Measurements from ENCODE around the gene PCDHB5.
"Not testable (repeated sequence)": the region's sequence is repeated elsewhere in the genome, so short reads cannot be mapped to it uniquely, and the experiment has no call there.

The PCDHB5 gene

DNA sequence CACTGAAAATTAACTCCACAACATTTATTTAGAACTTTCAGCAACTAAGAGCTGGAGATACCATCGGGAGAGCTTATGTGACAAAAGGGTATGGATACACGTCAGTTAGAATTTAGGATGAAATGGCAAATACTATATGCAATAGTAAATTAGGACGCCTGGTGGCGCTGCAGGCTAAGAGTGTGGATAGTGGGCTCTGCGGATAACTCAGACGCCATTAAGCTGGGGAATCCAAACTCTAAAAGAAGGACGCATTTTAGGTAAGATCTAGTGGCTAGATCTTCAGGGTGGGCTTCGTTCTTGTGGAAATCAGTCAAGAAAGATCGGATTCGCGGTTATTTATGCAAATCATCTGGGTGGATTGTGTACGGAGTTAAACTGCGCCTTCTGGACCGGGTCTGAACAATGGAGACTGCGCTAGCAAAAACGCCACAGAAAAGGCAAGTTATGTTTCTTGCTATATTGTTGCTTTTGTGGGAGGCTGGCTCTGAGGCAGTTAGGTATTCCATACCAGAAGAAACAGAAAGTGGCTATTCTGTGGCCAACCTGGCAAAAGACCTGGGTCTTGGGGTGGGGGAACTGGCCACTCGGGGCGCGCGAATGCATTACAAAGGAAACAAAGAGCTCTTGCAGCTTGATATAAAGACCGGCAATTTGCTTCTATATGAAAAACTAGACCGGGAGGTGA lies at the start of gene PCDHB5:
PCDHB5 (plus strand) TSS at position 177 of the 688 bp plus-strand sequence; CDS start at position 406, 229 bp downstream.
- DNase-seq = no peak

DNA sequence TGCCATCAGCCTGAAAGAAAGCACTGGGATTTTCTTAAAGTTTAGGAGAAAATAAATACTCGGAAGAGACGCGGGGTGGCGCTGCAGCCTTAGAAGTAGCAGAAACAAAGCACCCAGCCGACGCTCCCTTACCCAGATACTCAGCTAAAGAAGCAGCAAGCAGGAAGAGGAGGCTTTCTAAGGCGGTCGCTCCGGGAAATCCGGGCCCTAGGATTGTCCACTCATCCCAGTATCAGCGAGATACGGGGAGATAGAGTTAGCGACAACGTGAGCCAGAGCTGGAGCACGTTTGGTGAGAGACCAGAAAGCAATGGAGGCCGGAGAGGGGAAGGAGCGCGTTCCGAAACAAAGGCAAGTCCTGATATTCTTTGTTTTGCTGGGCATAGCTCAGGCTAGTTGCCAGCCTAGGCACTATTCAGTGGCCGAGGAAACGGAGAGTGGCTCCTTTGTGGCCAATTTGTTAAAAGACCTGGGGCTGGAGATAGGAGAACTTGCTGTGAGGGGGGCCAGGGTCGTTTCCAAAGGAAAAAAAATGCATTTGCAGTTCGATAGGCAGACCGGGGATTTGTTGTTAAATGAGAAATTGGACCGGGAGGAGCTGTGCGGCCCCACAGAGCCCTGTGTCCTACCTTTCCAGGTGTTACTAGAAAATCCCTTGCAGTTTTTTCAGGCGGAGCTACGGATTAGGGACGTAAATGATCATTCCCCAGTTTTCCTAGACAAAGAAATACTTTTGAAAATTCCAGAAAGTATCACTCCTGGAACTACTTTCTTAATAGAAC lies 40.3 kb upstream of the PCDHB5 start, which contains the start of gene PCDHB2:
PCDHB2 (plus strand) TSS at position 135 of the 782 bp plus-strand sequence; CDS start at position 311, 176 bp downstream.
- DNase-seq = no peak

GRCh38 chr5:141095263-141095641 lies 39.8 kb upstream of the PCDHB5 start:
- DNase-seq = no peak

DNA sequence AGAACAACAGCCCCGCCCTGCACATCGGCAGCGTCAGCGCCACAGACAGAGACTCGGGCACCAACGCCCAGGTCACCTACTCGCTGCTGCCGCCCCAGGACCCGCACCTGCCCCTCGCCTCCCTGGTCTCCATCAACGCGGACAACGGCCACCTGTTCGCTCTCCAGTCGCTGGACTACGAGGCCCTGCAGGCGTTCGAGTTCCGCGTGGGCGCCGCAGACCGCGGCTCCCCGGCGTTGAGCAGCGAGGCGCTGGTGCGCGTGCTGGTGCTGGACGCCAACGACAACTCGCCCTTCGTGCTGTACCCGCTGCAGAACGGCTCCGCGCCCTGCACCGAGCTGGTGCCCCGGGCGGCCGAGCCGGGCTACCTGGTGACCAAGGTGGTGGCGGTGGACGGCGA lies 38.8 kb upstream of the PCDHB5 start:
- DNase-seq = not testable (repeated sequence)

GRCh38 chr5:141096586-141096985 lies 38.4 kb upstream of the PCDHB5 start:
- not testable (repeated sequence) for DNase-seq

DNA sequence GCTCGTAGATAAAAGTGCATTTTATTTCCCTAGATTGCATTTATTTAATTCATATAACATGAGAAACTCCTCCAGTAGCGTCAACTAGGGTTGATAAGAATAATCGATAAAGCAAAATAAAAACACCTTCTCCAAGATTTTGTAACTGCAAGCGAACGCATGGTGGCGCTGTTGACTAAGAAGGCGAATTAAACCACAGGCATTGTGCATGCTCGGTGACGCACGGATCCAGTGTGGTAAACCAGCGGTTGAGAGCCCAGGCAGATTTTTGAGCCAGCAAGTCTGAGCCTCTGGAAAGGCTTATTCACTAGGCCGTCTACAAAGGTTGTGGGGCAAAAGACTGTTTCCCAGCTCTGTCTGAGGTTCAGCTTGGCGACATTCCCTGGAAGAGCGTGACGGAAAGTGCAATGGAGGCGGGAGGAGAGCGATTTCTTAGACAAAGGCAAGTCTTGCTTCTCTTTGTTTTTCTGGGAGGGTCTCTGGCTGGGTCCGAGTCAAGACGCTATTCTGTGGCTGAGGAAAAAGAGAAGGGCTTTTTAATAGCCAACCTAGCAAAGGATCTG lies 34.7 kb upstream of the PCDHB5 start, which contains the start of gene PCDHB3:
PCDHB3 (plus strand) TSS at position 231 of the 563 bp plus-strand sequence; CDS start at position 408, 177 bp downstream.
- DNase-seq = no peak

DNA sequence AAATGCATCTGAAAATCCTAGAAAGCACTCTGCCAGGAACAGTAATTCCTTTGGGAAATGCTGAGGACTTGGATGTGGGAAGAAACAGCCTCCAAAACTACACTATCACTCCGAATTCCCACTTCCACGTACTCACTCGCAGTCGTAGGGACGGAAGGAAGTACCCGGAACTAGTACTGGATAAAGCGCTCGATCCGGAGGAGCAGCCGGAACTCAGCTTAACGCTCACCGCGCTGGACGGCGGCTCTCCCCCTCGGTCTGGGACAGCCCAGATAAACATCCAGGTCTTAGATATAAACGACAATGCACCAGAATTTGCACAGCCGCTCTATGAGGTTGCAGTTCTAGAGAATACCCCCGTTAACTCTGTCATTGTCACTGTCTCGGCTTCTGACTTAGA lies 33.9 kb upstream of the PCDHB5 start:
- DNase-seq = no peak

- not testable (repeated sequence) for DNase-seq
Observed at GRCh38 chr5:141102070-141102469, 32.9 kb upstream of the PCDHB5 start.

GRCh38 chr5:141102471-141102870 lies 32.5 kb upstream of the PCDHB5 start:
- DNase-seq = not testable (repeated sequence)

GRCh38 chr5:141105350-141105749 lies 29.7 kb upstream of the PCDHB5 start:
- no peak for DNase-seq

GRCh38 chr5:141119250-141119649 lies 15.8 kb upstream of the PCDHB5 start:
- DNase-seq = no peak

- DNase-seq = no peak
Observed at GRCh38 chr5:141121563-141121962, 13.4 kb upstream of the PCDHB5 start, which contains the start of gene PCDHB4. TSS of gene PCDHB4 (plus strand) at chr5:141121818. CDS start at chr5:141121999, 181 bp downstream.

GRCh38 chr5:141121985-141122384 lies 13.0 kb upstream of the PCDHB5 start:
- no peak for DNase-seq

- DNase-seq = not testable (repeated sequence)
Observed at GRCh38 chr5:141123396-141124135, 11.4 kb upstream of the PCDHB5 start.

DNA sequence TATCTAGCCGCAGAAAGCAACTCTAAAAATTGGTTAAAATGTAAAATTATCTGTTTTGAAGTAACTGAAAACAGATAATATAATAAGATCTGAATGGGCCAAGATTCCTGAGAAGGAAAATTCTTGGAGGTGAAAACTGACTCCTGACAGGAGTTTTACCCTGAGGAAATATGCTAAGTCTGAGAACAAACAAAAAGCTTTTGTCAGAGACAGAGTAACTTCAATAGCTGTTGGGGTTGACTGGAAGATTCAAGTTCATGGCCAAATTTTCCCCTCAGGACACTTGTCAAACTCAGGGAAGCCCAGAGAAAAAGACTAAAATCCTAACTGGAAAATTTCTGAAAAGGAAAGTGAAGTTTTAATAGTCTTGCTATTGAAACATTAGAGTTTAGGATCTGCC lies 7.7 kb upstream of the PCDHB5 start:
- no peak for DNase-seq

GRCh38 chr5:141135718-141136266 lies 786 bp downstream of the PCDHB5 start:
- DNase-seq = no peak

- not testable (repeated sequence) for DNase-seq
Observed at GRCh38 chr5:141137346-141137745, 2.3 kb downstream of the PCDHB5 start.

GRCh38 chr5:141149812-141150211 lies 14.8 kb downstream of the PCDHB5 start, which contains the start of gene PCDHB6:
TSS of gene PCDHB6 (plus strand) at chr5:141150057. CDS start at chr5:141150258, 201 bp downstream.
- no peak for DNase-seq

DNA sequence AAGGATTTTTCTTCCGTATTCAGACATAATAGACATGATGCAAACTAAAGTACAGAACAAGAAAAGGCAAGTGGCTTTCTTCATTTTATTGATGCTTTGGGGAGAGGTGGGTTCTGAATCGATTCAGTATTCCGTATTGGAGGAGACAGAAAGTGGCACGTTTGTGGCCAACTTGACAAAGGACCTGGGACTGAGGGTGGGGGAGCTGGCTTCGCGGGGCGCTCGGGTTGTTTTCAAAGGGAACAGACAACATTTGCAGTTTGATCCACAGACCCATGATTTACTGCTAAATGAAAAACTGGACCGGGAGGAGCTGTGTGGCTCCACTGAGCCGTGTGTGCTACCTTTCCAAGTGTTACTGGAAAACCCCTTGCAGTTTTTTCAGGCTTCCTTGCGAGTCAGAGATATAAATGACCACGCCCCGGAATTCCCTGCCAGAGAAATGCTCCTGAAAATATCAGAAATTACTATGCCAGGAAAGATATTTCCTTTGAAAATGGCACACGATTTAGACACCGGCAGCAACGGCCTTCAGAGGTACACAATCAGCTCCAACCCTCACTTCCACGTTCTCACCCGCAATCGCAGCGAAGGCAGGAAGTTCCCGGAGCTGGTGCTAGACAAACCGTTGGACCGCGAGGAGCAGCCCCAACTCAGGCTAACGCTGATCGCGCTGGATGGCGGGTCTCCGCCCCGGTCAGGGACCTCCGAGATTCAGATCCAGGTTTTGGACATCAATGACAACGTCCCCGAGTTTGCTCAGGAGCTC lies 15.4 kb downstream of the PCDHB5 start:
- no peak for DNase-seq

DNA sequence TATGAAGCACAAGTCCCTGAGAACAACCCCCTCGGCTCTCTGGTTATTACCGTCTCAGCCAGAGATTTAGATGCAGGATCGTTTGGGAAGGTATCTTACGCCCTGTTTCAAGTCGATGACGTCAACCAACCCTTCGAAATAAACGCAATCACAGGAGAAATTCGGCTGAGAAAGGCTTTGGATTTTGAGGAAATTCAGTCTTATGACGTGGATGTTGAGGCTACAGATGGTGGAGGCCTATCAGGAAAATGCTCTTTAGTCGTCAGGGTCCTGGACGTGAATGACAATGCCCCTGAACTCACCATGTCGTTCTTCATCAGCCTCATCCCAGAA lies 16.0 kb downstream of the PCDHB5 start:
- DNase-seq = no peak

DNA sequence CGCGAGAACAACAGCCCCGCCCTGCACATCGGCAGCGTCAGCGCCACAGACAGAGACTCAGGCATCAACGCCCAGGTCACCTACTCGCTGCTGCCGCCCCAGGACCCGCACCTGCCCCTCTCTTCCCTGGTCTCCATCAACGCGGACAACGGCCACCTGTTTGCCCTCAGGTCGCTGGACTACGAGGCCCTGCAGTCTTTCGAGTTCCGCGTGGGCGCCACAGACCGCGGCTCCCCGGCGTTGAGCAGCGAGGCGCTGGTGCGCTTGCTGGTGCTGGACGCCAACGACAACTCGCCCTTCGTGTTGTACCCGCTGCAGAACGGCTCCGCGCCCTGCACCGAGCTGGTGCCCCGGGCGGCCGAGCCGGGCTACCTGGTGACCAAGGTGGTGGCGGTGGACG lies 16.6 kb downstream of the PCDHB5 start:
- not testable (repeated sequence) for DNase-seq

DNA sequence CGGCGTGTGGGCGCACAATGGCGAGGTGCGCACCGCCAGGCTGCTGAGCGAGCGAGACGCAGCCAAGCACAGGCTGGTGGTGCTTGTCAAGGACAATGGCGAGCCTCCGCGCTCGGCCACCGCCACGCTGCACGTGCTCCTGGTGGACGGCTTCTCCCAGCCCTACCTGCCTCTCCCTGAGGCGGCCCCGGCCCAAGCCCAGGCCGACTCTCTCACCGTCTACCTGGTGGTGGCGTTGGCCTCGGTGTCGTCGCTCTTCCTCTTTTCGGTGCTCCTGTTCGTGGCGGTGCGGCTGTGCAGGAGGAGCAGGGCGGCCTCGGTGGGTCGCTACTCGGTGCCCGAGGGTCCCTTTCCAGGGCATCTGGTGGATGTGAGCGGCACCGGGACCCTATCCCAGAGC lies 17.1 kb downstream of the PCDHB5 start:
- DNase-seq = not testable (repeated sequence)
